HG02884 (cell line): ENCODE measurements around the gene CLBA1.
"Not testable (repeated sequence)": the region's sequence is repeated elsewhere in the genome, so short reads cannot be mapped to it uniquely, and the experiment has no call there.

Experiments
- ATAC-seq: cut with Tn5 transposase; IDR thresholded peaks from one replicate; pipeline ENCODE4 v1.9.1; 2021; ENCODE audit warnings: mild to moderate bottlenecking, moderate library complexity; ENCODE audit not compliant: unreplicated experiment

Gene CLBA1

DNA sequence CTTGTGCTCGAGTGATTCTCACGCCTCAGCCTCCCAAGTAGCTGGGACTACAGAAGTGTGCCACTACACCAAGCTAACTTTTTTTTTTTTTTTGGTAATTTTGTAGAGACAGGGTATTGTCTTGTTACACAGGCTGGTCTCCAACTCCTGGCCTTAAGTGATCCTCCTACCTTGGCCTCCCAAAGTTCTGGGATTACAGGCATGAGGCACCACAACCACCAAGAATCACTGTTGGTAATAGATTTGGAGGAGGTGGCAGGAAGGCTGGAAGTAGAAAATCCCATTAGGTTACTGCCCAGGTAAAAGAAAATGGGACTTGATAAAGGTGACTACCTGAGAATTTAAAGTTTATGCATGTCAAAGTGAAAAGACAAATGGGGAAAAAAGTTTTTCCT, 36.7 kb downstream of the CLBA1 start:
- ATAC-seq: no peak

DNA sequence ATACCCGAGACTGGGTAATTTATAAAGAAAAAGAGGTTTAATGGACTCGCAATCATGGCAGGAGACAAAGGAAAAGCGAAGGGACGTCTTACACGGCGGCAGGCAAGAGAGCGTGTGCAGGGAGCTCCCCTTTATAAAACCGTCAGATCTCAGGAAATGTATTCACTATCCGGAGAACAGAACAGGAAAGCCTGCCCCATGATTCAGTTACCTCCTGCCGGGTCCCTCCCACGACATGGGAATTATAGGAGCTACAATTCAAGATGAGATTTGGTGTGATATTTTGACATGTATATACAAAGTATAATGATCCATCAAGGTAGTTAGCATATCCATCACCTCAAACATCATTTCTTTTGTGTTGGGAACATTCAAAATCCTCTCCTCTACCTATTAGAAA, 37.6 kb downstream of the CLBA1 start:
- ATAC-seq: no peak

DNA sequence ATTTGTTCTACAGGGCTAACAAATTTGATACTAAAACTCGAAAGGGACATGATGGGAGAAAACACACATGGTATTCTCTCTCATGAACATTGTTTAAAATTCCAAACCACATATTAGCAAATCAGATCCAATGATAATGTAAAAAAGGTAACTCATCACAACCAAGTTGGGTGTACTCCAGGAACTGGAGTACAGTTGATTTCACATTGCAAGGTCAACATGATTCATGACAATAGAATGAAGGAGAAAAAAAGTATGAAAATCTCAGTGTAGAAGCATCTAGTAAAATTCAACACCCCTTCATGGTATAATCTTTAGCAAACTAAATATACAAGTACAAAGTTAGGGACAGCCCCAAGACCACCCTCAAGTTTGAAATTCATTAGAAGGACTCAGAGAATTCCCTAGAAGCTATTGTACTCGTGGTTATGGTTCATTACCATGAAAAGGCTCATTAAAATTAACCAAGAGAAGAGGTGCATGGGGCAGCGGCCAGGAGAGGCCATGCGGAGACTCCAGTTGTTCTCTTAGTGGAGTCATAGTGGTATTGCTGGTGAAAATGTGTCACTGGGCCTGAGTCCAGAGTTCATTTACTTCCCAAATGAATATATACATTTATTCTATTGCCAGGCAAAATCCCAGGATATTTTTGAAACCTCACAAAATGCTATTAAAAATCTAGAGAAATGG, 38.3 kb downstream of the CLBA1 start:
- ATAC-seq: no peak

DNA sequence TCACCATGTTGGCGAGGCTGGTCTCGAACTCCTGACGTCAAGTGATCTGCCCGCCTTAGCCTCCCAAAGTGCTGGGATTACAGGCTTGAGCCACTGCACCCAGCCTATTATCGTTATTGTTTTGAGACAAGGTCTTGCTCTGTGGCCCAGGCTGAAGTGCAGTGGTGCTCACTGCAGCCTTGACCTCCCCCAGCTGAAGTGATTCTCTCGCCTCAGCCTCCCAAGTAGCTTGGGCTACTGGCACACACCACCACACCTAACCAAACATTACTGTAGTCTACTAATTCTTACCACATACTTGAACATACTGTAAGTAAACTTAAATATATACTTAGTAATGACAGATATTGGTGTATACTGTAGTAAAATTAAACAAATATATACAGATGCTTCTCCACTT, 39.8 kb downstream of the CLBA1 start:
- no peak for ATAC-seq

DNA sequence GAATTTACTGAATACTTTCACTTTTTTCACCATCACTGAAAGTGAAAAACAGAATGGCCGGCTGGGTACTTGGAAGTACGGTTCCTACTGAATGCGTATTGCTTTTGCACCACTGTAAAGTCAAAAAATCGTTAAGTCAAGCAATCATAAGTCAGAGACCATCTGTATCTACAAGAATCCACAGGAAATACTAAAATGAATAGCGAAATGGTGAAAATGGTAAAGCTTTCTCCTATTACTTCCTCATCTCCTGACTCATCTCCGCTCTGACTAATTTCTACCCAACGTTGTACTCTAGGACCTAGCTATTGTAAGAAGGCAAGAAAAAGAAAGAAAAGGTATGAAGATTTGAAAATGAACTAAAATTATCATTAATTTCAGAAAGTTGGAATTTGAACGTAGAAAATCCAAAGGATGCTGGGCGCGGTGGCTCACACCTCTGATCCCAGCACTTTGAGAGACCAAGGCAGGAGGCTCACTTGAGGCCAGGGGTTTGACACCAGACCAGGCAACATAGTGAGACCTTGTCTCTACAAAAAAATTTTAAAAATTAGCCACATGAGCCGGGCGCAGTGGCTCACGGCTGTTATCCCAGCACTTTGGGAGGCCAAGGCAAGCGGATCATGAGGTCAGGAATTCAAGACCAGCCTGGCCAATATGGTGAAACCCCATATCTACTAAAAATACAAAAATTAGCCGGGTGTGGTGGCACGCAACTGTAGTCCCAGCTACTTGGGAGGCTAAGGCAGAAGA, 40.6 kb downstream of the CLBA1 start:
- ATAC-seq: peak; percentile 55

DNA sequence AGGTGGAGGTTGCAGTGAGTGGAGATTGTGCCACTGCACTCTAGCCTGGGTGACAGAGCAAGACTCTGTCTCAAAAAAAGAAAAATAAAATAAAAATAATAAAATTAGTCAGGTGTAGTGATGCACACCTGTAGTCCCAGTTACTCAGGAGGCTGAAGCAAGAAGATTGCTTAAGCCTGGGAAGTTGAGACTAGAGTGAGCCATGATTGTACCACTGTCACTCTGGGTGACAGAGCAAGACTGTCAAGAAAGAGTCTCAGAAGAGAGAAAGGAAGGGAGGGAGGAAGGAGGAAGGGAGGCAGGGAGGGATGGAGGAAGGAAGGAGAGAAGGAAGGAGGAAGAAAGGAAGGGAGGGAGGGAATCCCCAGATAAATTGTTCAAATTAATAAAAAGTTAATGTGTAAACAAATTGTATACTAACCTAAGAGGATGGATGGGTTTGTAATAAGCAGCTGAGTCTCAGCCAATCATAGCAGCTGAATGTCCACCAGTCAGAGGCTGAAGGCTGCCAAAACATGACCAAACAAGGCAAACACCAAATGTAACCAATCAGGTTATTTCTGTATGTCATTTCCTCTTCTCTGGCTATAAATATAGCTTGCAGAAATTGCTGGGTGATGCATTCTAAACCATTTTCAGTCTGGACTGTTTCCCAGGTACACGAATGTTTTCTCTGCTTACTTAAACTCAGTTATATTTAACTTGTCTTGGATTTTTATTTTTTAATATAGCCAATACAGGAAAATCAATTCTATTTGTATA, 41.4 kb downstream of the CLBA1 start:
- ATAC-seq: no peak

DNA sequence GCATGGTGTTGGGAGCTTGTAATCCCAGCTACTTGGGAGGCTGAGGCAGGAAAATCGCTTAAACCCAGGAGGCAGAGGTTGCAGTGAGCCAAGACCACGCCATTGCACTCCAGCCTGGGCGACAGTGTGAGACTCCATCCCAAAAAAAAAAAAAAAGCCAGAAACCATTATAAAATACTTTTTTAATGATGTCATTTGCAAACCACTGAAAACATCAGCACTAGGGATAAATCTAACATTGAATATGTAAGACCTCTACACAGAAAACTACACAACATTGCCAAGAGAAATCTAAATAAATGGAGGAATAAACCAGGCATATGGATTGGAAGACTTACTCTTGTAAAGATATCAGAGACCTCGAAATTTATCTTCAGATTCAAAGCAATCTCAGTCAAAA, 42.1 kb downstream of the CLBA1 start:
- ATAC-seq: not testable (repeated sequence)

DNA sequence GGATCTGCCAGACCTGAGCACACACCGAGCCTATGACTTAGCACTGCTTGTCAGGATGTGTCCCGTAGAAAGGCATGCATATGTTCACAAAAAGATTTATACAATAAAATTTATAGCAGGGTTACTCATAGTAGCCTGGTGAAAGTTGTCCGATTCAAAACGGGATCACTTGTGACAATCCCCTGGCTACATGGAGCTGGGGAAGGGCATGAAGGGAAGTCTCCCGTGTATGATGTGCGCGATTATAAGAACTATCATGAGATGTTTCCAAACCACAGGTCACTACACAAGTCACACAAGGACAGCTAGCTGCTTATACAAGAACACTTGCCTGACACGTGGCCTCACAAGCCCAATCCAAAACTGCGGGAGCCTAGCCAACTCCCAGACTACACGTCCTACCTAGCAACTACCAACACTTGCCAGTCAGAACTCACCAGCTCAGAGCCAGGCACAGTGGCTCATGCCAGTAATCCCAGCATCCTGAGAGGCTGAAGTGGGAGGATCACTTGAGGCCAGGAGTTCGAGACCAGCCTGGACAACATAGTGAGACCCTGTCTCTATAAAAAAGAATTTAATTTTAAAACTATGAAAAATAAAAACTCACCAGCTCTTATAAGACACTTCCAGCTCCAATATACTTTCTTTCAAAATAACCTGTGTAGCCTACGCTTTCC, 42.8 kb downstream of the CLBA1 start:
- no peak for ATAC-seq

DNA sequence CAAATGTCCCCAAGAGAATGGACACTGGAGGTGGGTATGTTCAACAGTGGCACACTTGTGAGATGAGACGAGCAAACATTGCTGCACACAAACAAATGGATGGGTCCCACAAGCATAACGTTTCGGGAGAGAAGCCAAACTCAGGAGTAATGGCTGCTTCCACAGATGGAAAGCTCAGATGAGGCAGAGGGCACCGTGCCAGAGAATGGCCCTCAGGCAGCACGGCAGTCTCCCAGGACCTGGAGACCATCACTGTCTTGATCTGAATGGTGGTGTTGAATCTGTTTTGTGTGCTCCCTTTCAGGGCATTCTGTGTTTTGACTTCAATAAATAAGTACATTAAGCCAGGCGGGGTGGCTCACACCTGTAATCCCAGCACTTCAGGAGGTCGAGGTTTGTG, 43.8 kb downstream of the CLBA1 start:
- no peak for ATAC-seq

DNA sequence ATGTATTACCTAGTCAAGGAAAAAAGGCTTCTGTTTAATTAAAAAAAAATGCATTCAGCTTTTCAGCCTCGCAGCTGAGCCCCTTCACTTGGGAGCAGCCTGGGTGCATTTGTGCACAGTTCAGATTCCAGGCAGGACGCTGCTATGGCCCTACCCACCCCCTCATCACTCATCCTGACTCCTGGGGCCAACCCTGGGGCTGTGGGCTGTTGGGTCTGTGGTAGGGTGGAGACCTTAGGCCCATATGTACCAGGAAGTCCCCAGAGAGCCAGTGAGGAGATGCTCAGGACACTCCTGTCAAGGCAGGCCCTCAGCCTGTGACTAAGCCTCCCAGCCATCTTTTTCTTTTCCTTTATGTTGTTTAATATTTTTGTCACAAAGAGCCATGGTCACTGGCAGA, 44.6 kb downstream of the CLBA1 start:
- no peak for ATAC-seq

DNA sequence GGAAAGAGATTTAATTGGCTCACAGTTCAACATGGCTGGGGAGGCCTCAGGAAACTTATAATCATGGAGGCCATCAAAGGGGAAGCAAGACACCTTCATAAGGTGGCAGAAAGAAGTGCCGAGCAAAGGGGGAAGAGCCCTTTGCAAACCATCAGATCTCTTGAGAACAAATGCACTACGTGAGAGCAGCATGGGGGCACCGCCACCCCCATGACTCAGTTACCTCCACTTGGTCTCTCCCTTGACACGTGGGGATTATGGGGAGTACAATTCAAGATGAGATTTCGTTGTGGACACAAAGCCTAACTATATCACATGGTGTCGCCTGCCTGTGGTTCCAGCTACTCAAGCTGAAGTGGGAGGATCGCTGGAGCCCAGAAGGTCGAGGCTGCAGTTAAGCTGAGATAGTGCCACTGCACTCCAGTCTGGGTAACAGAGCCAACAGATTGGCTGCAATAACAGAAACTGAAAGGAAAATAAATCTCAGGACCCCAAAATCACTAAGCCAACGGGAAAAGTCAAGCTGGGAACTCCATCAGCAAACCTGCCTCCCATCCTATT, 45.3 kb downstream of the CLBA1 start:
- ATAC-seq: no peak

DNA sequence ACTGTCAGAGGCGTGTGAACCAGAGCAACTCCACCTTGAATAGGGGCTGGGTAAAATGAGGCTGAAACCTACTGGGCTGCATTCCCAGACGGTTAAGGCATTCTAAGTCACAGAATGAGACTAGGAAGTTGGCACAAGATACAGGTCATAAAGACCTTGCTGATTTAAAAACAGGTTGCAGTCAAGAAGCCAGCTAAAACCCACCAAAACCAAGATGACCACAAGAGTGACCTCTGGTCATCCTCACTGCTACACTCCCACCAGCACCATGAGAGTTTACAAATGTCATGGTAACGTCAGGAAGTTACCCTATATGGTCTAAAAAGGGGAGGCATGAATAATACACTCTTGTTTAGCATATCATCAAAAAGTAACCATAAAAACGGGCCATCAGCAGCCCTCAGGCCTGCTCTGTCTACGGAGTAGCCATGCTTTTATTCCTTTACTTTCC, 46.9 kb downstream of the CLBA1 start:
- ATAC-seq: not testable (repeated sequence)

DNA sequence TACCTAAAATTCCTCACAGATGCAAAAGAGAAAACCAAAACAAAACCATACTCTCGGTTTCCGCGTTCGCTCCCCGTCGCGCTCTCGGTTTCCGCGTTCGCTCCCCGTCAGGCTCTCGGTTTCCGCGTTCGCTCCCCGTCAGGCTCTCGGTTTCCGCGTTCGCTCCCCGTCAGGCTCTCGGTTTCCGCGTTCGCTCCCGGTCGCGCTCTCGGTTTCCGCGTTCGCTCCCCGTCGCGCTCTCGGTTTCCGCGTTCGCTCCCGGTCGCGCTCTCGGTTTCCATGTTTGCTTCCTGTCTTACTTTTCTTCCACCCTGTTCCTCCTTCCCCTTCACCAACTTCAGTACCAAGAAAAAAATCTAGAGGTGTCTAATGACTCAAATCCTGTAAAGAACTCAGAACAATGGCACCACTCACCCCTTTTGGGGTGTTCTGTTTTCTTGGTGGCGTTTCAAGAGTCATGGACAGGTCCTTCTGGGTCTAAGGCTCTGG, 47.9 kb downstream of the CLBA1 start:
- ATAC-seq: not testable (repeated sequence)

DNA sequence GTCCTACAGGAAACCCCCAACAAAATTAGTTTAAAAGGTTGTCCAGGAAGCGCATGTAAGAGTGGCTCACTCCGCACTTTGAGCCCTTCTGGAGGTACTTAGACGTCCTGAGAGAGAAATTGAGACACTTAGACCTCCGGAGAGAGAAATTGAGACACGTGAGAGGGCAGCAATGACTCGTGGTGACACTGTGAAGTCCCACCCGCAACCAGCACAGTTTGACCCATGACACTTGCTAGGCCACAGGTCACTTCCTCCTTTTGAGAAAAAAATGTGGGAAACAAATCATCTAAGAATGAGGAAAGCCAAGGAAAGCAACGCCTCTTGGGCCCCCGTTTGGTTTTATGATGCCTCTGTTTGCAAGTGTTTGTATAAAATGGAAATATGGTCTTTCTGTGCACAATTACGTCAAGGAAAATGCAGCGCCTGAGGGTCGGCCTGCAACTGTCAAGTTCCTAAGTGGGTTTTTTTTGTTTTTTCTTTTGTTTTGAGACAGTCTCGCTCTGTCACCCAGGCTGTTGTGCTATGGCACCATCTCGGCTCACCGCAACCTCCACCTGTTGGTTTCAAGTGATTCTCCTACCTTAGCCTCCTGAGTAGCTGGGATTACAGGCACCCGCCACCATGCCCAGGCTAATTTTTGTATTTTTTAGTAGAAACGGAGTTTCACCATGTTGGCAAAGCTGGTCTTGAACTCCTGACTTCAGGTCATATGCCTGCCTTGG, 48.9 kb downstream of the CLBA1 start:
- no peak for ATAC-seq

DNA sequence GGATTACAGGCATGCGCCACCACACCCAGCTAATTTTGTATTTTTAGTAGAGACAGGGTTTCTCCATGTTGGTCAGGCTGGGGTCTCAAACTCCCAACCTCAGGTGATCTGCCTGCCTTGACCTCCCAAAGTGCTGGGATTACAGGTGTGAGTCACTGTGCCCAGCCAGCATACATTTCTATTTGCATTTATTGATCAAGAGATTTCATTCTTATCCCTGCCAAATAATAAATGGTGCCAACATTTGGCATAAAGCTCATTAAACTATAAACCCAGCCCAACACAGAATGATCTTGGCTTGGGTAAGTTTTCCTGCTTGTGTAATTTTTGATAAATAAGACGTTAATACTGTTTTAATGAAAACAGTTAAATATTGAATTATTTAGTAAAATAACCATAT, 50.0 kb downstream of the CLBA1 start:
- ATAC-seq: not testable (repeated sequence)

DNA sequence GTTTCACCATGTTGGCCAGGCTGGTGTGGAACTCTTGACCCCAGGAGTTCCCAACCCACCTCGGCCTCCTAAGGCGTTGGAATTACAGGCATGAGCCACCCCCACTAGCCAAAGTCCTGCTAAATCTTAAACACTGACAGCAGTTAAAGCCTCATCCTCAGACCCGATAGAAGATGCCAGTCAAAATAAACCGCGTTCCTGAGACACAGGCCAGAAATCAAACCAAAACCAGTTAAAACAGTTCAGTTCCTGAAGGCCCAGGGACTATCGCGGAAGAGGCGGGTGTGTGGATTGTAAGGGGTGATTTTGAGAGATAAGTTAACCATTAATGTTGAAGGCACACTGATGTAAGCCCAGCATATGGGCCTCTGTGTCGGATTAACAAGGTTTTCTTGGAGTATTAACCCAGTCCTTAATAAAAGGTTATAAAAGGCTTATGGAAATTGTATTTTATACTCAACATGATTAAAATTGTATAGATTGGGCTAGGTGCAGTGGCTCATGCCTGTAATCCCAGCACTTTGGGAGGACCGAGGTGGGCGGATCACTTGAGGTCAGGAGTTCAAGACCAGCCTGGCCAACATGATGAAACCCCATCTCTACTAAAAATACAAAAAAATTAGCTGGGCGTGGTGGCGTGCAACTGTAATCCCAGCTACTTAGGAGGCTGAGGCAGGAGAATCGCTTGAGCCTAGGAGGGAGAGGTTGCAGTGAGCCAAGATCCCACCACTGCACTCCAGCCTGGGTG, 54.0 kb downstream of the CLBA1 start:
- no peak for ATAC-seq

DNA sequence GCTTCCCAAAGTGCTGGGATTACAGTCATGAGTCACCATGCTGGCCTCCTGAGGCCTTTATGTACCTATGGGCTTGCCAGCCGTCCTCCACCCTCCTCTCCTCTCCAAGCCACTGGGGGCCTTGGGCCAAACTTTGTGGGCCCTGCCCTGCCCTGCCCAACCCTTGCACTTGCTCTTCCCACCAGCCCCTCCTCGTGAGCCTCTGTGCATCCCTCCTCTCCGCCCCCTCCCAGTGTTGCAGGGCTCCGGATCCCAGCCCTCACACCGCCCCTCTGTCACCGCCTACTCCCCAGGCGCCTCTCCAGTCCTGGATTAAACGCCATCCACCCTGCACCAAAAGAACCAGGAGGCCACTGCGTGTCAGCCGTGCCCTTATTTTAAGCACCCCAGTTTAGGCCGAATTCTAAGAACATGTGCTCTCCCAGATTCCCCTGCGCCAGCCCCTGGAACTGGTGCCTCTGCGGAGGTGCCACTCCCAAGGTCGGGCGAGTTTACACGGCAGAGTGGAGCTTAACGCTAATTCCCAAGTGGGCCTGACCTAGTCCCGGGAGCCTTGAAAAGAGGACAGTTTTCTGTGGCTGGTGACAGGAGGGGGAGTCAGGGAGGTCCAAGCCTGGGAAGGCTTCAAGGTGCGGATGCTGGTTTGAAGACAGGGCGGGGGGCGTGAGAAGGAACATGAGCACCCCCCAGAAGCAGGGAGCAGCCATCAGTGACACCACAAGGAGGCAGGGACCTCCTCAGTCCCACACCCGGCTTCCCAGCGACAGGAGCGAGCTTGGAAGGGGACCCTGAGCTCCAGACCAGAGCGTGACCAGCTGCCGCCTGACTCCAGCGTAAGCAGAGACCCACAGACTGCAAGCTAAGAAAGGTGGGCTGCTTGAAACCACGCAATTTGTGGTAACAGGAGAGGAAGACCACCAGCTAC, 56.5 kb downstream of the CLBA1 start:
- ATAC-seq: no peak

DNA sequence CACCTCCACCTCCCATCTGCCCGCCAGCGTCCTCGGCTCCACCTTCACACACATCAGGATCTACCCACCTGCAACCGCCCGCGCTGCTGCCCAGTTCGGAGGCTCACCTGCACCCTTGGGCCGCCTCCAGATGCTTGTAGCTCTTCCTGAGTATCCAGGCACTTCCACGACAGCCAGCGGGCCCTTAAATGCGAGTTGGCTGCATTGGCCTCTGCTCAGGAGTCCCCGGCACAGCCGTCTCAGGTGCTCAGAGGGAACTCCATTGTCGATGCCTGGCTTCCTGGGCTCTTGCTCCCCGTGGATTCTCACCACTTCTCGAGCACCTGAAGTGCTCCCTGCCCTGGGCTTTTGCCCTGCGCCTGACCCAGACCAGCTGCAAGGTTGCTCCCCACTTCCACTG, 57.2 kb downstream of the CLBA1 start:
- no peak for ATAC-seq
